HepG2 (cell line): ENCODE measurements around the gene WWP2. TPM values are rescaled to one million over a fixed set of nuclear protein-coding genes. Genes with fewer than 3 reads are reported as not detected.

Experiments used
- FOXO4 ChIP-seq: sonication (generic); formaldehyde crosslinking; conservative IDR thresholded peaks from 2 replicates; pipeline ENCODE4 v1.8.1; 2023; ENCODE audit warnings: missing genetic modification reagents
- IRF2 ChIP-seq: IDR thresholded peaks from 2 replicates; pipeline ENCODE4 v1.6.1; 2018; ENCODE audit warnings: missing genetic modification reagents, missing compliant biosample characterization
- ISL2 ChIP-seq: sonication (generic); formaldehyde crosslinking; IDR thresholded peaks from 2 replicates; pipeline ENCODE4 v1.5.0; 2020; ENCODE audit warnings: missing genetic modification reagents
- JUND ChIP-seq: sonication (generic); formaldehyde crosslinking; IDR thresholded peaks from 2 replicates; pipeline ENCODE4 v1.8.0; 2022; ENCODE audit warnings: mild to moderate bottlenecking, missing genetic modification reagents
- KMT2A ChIP-seq: sonication (generic); formaldehyde crosslinking; IDR thresholded peaks from 2 replicates; pipeline ENCODE4 v1.4.0; 2020; ENCODE audit warnings: missing genetic modification reagents
- MAZ ChIP-seq, 2 experiments: sonication (generic) in 1 of 2; formaldehyde crosslinking in 1 of 2; IDR thresholded peaks; 2 replicates each; pipeline versions ENCODE4 v1.5.0 to v1.6.1; 2012 to 2020; ENCODE audit warnings: low read depth in 2 of 2, mild to moderate bottlenecking in 2 of 2, borderline replicate concordance in 1 of 2, improper control_type of control experiment in 1 of 2, low read length in 1 of 2, missing genetic modification reagents in 1 of 2, moderate library complexity in 1 of 2
- MLX ChIP-seq: IDR thresholded peaks from 2 replicates; pipeline ENCODE4 v1.6.1; 2016
- NR2F6 ChIP-seq, 2 experiments: IDR thresholded peaks; 2 replicates each; pipeline ENCODE4 v1.6.1; 2016; ENCODE audit warnings: antibody characterized with exemption in 1 of 2, mild to moderate bottlenecking in 1 of 2
- POGZ ChIP-seq: sonication (generic); formaldehyde crosslinking; IDR thresholded peaks from 2 replicates; pipeline ENCODE4 v1.4.0; 2020; ENCODE audit warnings: mild to moderate bottlenecking, missing genetic modification reagents
- REXO4 ChIP-seq: sonication (generic); formaldehyde crosslinking; IDR thresholded peaks from 2 replicates; pipeline ENCODE4 v1.8.0; 2022; ENCODE audit warnings: missing genetic modification reagents, mild to moderate bottlenecking, borderline replicate concordance
- ZBTB4 ChIP-seq: sonication (generic); formaldehyde crosslinking; IDR thresholded peaks from 2 replicates; pipeline ENCODE4 v1.4.0; 2020; ENCODE audit warnings: missing genetic modification reagents, mild to moderate bottlenecking, borderline replicate concordance
- ZIK1 ChIP-seq: sonication (generic); formaldehyde crosslinking; IDR thresholded peaks from 2 replicates; pipeline ENCODE4 v1.5.0; 2020; ENCODE audit warnings: mild to moderate bottlenecking, low read depth, missing genetic modification reagents, borderline replicate concordance
- ZMYM3 ChIP-seq: sonication (generic); formaldehyde crosslinking; IDR thresholded peaks from 2 replicates; pipeline ENCODE4 v1.5.1; 2020; ENCODE audit warnings: mild to moderate bottlenecking, missing genetic modification reagents
- ZNF124 ChIP-seq: sonication (generic); formaldehyde crosslinking; IDR thresholded peaks from 2 replicates; pipeline ENCODE4 v1.4.0; 2020; ENCODE audit warnings: missing genetic modification reagents
- ZNF446 ChIP-seq: sonication (generic); formaldehyde crosslinking; IDR thresholded peaks from 2 replicates; pipeline ENCODE4 v1.5.0; 2020; ENCODE audit warnings: mild to moderate bottlenecking, missing genetic modification reagents
- ZNF546 ChIP-seq: sonication (generic); formaldehyde crosslinking; conservative IDR thresholded peaks from 2 replicates; pipeline ENCODE4 v1.8.1; 2023; ENCODE audit warnings: mild to moderate bottlenecking, missing genetic modification reagents
- ZNF577 ChIP-seq: sonication (generic); formaldehyde crosslinking; IDR thresholded peaks from 2 replicates; pipeline ENCODE4 v1.4.0; 2020; ENCODE audit warnings: mild to moderate bottlenecking, low read depth, missing genetic modification reagents, borderline replicate concordance
- ZNF614 ChIP-seq: IDR thresholded peaks from 2 replicates; pipeline ENCODE4 v1.6.1; 2018; ENCODE audit warnings: missing biosample characterization, missing genetic modification reagents, inconsistent platforms, borderline replicate concordance
- ZNF687 ChIP-seq: sonication (generic); formaldehyde crosslinking; IDR thresholded peaks from 2 replicates; pipeline ENCODE4 v1.5.1; 2020; ENCODE audit warnings: mild to moderate bottlenecking, missing genetic modification reagents, moderate library complexity
- ZNF747 ChIP-seq: sonication (generic); formaldehyde crosslinking; IDR thresholded peaks from 2 replicates; pipeline ENCODE4 v1.8.1; 2023; ENCODE audit warnings: missing genetic modification reagents, mild to moderate bottlenecking, borderline replicate concordance
- polyA plus RNA-seq, 8 experiments: library from polyadenylated mRNA; depleted of rRNA in 3 of 8; stranded (reverse) in 7 of 8; unstranded in 1 of 8; fragments of >200 nt; fragmentation: Illumina TruSeq in 4 of 8; extraction: Trizol in 4 of 8; gene quantifications; 2 replicates each; pipeline versions ENCODE4 v1.2.1 to v1.2.3, GENCODE V29; 2011 to 2016; ENCODE audit warnings: low read depth in 4 of 8, missing spikeins in 1 of 8, mixed read lengths in 1 of 8; ENCODE audit not compliant: insufficient read depth in 1 of 8
- total RNA-seq, 5 experiments: library from RNA; depleted of rRNA; stranded (reverse); fragments of >200 nt; fragmentation: Illumina TruSeq; extraction: Trizol; gene quantifications; 2 replicates each; pipeline ENCODE4 v1.2.3, GENCODE V29; 2016; ENCODE audit warnings: low read depth in 1 of 5

Gene WWP2
- total and polyA plus RNA-seq, 2 of the 13 experiments (the other 11 are each of a cell fraction or from before 2014, with no cell fraction given), result 11.4 to 28.2 TPM

- TF ChIP-seq ZNF687 (CRISPR knock-in tag), result peak; percentile 94
- TF ChIP-seq ZMYM3 (CRISPR knock-in tag), result peak; percentile 78
- peak; percentile 80 for TF ChIP-seq NR2F6 (IDR thresholded peaks at IDR 0.05)
- TF ChIP-seq NR2F6 (CRISPR knock-in tag; IDR thresholded peaks at IDR 0.05), result peak; percentile 90
- peak; percentile 72 for TF ChIP-seq POGZ (CRISPR knock-in tag)
- TF ChIP-seq ZNF614, result no peak
- peak; percentile 85; the same call in 1 of the 2 replicates for TF ChIP-seq ZBTB4 (CRISPR knock-in tag)
- TF ChIP-seq MLX (CRISPR knock-in tag), result no peak
- no peak for TF ChIP-seq ZNF577
- no peak for TF ChIP-seq ZNF446
- TF ChIP-seq FOXO4 (CRISPR knock-in tag), result no peak
- TF ChIP-seq ZNF546 (CRISPR knock-in tag), result no peak
- no peak for TF ChIP-seq ZNF124 (CRISPR knock-in tag)
- 0 out of 2 replicates have a peak, but pooled peaks have one; percentile 35 for TF ChIP-seq ISL2 (CRISPR knock-in tag)
- 0 out of 2 replicates have a peak, but pooled peaks have one; percentile 60 for TF ChIP-seq ZNF747 (CRISPR knock-in tag)
- no peak for TF ChIP-seq MAZ (IDR thresholded peaks at IDR 0.05; ENCODE audit: borderline replicate concordance, low read depth, low read length)
- no peak for TF ChIP-seq MAZ (CRISPR knock-in tag; IDR thresholded peaks at IDR 0.05; ENCODE audit: low read depth)
- TF ChIP-seq KMT2A (CRISPR knock-in tag), result no peak
- peak; percentile 90 for TF ChIP-seq IRF2
- no peak for TF ChIP-seq ZIK1 (CRISPR knock-in tag)
- no peak for TF ChIP-seq REXO4 (CRISPR knock-in tag)
- no peak for TF ChIP-seq JUND (CRISPR knock-in tag)
Observed at GRCh38 chr16:69823831-69824563, 61.9 kb downstream of the WWP2 start (continued).
